GM08714 (cell line): ENCODE data around the gene CRACR2B.

Source experiments
- H3K4me3 ChIP-seq: fragments of 200-500 bp; sonication (Bioruptor generic); 2 replicates; pipeline ENCODE4 v1.5.1; 2014; ENCODE audit warnings: mild to moderate bottlenecking, low read length, inconsistent platforms
- ZNF274 ChIP-seq: IDR thresholded peaks from 2 replicates; pipeline ENCODE4 v1.6.1; 2012; ENCODE audit warnings: mild to moderate bottlenecking, low read depth, low read length

Gene CRACR2B

GRCh38 chr11:860234-861104 lies 32.8 kb downstream of the CRACR2B start:
- no peak overlapping the region for H3K4me3 ChIP-seq
- no peak for TF ChIP-seq ZNF274

- no peak overlapping the region for H3K4me3 ChIP-seq
- TF ChIP-seq ZNF274, result no peak
These were observed 33.4 kb downstream of the CRACR2B start for GRCh38 chr11:861105-861479.

- no peak overlapping the region for H3K4me3 ChIP-seq
- no peak for TF ChIP-seq ZNF274
These were observed 34.5 kb downstream of the CRACR2B start for GRCh38 chr11:862081-862661.

GRCh38 chr11:862696-863022 lies 34.9 kb downstream of the CRACR2B start:
- TF ChIP-seq ZNF274, result no peak
- H3K4me3 ChIP-seq, result no peak overlapping the region

GRCh38 chr11:863023-863909 lies 35.5 kb downstream of the CRACR2B start:
- no peak overlapping the region for H3K4me3 ChIP-seq
- no peak for TF ChIP-seq ZNF274

GRCh38 chr11:863910-864827 lies 36.5 kb downstream of the CRACR2B start:
- no peak overlapping the region for H3K4me3 ChIP-seq
- no peak for TF ChIP-seq ZNF274

- no peak overlapping the region for H3K4me3 ChIP-seq
- TF ChIP-seq ZNF274, result no peak
These were observed 37.2 kb downstream of the CRACR2B start for GRCh38 chr11:864898-865297.

GRCh38 chr11:865462-866430 lies 38.0 kb downstream of the CRACR2B start:
- no peak for TF ChIP-seq ZNF274
- no peak overlapping the region for H3K4me3 ChIP-seq

- TF ChIP-seq ZNF274, result no peak
- H3K4me3 ChIP-seq, result no peak overlapping the region
These were observed 38.8 kb downstream of the CRACR2B start for GRCh38 chr11:866481-866880.

- H3K4me3 ChIP-seq, result no peak overlapping the region
- TF ChIP-seq ZNF274, result no peak
These were observed 40.2 kb downstream of the CRACR2B start for GRCh38 chr11:867856-868358.

- H3K4me3 ChIP-seq, result no peak overlapping the region
- no peak for TF ChIP-seq ZNF274
These were observed 40.7 kb downstream of the CRACR2B start for GRCh38 chr11:868394-868793.

GRCh38 chr11:868802-869201 lies 41.1 kb downstream of the CRACR2B start:
- TF ChIP-seq ZNF274, result no peak

More at GRCh38 chr11:868802-869201, 41.1 kb downstream of the CRACR2B start:
- H3K4me3 ChIP-seq, result no peak overlapping the region
